ENCODE results near the gene CDK8.

The CDK8 gene

DNA sequence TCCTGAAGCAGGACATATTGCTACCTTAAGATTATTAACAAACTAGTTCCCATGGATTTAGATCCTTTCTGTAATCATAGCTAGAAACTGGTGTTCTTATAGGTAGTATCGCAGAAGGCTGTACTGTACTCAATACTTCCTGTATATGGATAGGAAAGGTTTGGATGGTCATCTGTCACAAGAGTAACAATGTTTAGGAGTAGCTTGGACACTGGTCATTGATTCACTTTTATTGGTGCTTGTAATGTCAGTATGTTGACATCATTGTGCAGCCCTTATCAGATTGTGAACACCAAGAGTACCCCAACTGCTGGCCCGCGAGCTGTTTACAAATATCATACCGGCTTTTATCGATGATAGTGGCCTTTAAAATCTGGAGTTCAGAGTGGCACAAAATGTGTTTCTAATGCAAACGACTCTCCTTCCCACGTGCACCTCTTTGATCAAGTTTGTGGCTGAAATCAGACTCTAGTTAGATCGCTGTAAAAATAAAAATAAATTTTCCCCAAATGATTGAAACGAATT is 605 bp upstream of the CDK8 start:
- TF ChIP-seq, protein P1, sequence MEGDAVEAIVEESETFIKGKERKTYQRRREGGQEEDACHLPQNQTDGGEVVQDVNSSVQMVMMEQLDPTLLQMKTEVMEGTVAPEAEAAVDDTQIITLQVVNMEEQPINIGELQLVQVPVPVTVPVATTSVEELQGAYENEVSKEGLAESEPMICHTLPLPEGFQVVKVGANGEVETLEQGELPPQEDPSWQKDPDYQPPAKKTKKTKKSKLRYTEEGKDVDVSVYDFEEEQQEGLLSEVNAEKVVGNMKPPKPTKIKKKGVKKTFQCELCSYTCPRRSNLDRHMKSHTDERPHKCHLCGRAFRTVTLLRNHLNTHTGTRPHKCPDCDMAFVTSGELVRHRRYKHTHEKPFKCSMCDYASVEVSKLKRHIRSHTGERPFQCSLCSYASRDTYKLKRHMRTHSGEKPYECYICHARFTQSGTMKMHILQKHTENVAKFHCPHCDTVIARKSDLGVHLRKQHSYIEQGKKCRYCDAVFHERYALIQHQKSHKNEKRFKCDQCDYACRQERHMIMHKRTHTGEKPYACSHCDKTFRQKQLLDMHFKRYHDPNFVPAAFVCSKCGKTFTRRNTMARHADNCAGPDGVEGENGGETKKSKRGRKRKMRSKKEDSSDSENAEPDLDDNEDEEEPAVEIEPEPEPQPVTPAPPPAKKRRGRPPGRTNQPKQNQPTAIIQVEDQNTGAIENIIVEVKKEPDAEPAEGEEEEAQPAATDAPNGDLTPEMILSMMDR (IDR thresholded peaks at IDR 0.05; ENCODE audit: insufficient read depth, low read length, poor library complexity, severe bottlenecking), result no peak
- no peak for DNase-seq (ENCODE audit: extremely low read depth, insufficient read length)
- peak overlapping the region; percentile 91 for H3K4me3 ChIP-seq (replicated peaks; ENCODE audit: low read depth, low read length)
- H3K36me3 ChIP-seq (ENCODE audit: control insufficient read depth, insufficient read depth, low read length), result no peaks in the 10 kb centered on the region
- no peaks in the 10 kb centered on the region; the same call in 1 of the 2 replicates for H3K27me3 ChIP-seq (replicated peaks; ENCODE audit: control insufficient read depth, insufficient read depth, low read length)

DNA sequence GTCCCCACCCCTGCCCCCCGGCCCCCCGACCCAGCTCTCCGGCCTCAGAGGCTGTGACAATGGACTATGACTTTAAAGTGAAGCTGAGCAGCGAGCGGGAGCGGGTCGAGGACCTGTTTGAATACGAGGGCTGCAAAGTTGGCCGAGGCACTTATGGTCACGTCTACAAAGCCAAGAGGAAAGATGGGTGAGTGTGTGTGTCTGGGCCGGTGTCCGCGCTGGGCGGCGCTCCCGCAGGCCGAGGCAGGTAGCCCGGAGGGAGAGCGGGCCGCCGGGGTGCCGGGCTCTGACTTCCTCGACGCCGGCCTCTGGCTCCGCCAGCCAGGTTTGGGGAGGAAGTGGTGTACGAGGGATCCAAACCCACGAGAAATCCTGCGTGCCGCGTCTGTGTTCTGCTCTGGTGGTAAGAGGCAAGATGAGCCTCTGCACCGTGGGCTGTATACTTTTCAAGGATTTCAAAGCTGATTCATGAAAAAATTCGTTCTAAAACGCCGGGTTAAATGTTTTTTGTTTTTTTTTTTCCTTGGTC is 718 bp downstream of the CDK8 start:
- H3K27me3 ChIP-seq (replicated peaks; ENCODE audit: control insufficient read depth, insufficient read depth, low read length), result no peaks in the 10 kb centered on the region
- DNase-seq (ENCODE audit: extremely low read depth, insufficient read length), result peak; percentile 75
- peak overlapping the region; percentile 91 for H3K4me3 ChIP-seq (replicated peaks; ENCODE audit: low read depth, low read length)
- TF ChIP-seq, protein P1 (IDR thresholded peaks at IDR 0.05; ENCODE audit: insufficient read depth, low read length, poor library complexity, severe bottlenecking), result no peak
- no peaks in the 10 kb centered on the region for H3K36me3 ChIP-seq (ENCODE audit: control insufficient read depth, insufficient read depth, low read length)

- TF ChIP-seq, protein P1 (IDR thresholded peaks at IDR 0.05; ENCODE audit: insufficient read depth, low read length, poor library complexity, severe bottlenecking), result no peak
- H3K27me3 ChIP-seq (replicated peaks; ENCODE audit: control insufficient read depth, insufficient read depth, low read length), result no peaks in the 10 kb centered on the region
- H3K36me3 ChIP-seq (ENCODE audit: control insufficient read depth, insufficient read depth, low read length), result no peaks in the 10 kb centered on the region
- H3K4me3 ChIP-seq (replicated peaks; ENCODE audit: low read depth, low read length), result peak overlapping the region; percentile 91
- no peak for DNase-seq (ENCODE audit: extremely low read depth, insufficient read length)
These were observed 1.2 kb downstream of the CDK8 start for GRCh38 chr13:26255115-26255514.

GRCh38 chr13:26255691-26256277 is 1.9 kb downstream of the CDK8 start:
- H3K4me3 ChIP-seq (replicated peaks; ENCODE audit: low read depth, low read length), result peak overlapping the region; percentile 91
- DNase-seq (ENCODE audit: extremely low read depth, insufficient read length), result peak; percentile 6
- TF ChIP-seq, protein P1 (IDR thresholded peaks at IDR 0.05; ENCODE audit: insufficient read depth, low read length, poor library complexity, severe bottlenecking), result peak; percentile 32
- no peaks in the 10 kb centered on the region for H3K27me3 ChIP-seq (replicated peaks; ENCODE audit: control insufficient read depth, insufficient read depth, low read length)
- no peaks in the 10 kb centered on the region for H3K36me3 ChIP-seq (ENCODE audit: control insufficient read depth, insufficient read depth, low read length)

DNA sequence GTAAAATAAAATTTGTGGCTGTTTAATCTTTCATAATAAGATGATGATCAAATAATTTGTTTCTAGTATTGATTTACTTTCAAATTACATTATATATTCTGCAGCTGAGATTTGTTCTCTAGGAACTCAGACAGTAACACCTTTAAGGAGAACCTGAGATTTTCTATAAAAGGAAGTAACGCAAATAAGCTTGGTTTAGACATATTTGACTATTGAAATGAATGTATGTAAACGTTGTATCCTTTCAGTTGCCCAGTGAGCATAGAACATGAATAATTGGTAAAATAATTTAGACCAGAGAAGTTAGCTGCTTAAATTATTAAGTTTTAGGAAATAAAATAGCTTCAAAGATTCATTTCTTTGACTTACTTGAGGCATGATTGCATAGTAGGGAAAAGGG is 3.1 kb downstream of the CDK8 start:
- DNase-seq (ENCODE audit: extremely low read depth, insufficient read length), result peak; percentile 7
- Histone ChIP-seq H3K4me3 (replicated peaks; ENCODE audit: low read depth, low read length) (no peak overlapping the region), H3K36me3 (ENCODE audit: control insufficient read depth, insufficient read depth, low read length) (no peaks in the 10 kb centered on the region), H3K27me3 (replicated peaks; ENCODE audit: control insufficient read depth, insufficient read depth, low read length) (no peaks in the 10 kb centered on the region)
- TF ChIP-seq, protein P1 (IDR thresholded peaks at IDR 0.05; ENCODE audit: insufficient read depth, low read length, poor library complexity, severe bottlenecking), result no peak

All from GM06990 (cell line).